ENCODE results near the gene COPB1. TPM values are rescaled to one million over a fixed set of nuclear protein-coding genes. Genes with fewer than 3 reads are reported as not detected.
"Not testable (repeated sequence)": the region's sequence is repeated elsewhere in the genome, so short reads cannot be mapped to it uniquely, and the experiment has no call there.

COPB1 gene
- total RNA-seq (2014; rRNA removed; shearing (Covaris generic)), result 224 and 254 TPM in 2 replicates

- DNase-seq (ENCODE audit: low read depth), result peak; percentile 95
These were observed at the start of gene COPB1 for GRCh38 chr11:14499560-14500180. TSS of gene COPB1 (minus strand) at chr11:14499811. CDS start at chr11:14498928, 883 bp downstream.

GRCh38 chr11:14547440-14547839, 47.8 kb upstream of the COPB1 start:
- DNase-seq (ENCODE audit: low read depth), result no peak

GRCh38 chr11:14546672-14547071, 47.1 kb upstream of the COPB1 start:
- no peak for DNase-seq (ENCODE audit: low read depth)

GRCh38 chr11:14544611-14545010, 45.0 kb upstream of the COPB1 start:
- no peak for DNase-seq (ENCODE audit: low read depth)

GRCh38 chr11:14543260-14543659, 43.6 kb upstream of the COPB1 start:
- no peak for DNase-seq (ENCODE audit: low read depth)

- no peak for DNase-seq (ENCODE audit: low read depth)
These were observed 42.7 kb upstream of the COPB1 start for GRCh38 chr11:14542324-14542723.

GRCh38 chr11:14541192-14541947, 41.8 kb upstream of the COPB1 start:
- DNase-seq (ENCODE audit: low read depth), result no peak

GRCh38 chr11:14539982-14540421, 40.4 kb upstream of the COPB1 start:
- DNase-seq (ENCODE audit: low read depth), result no peak

- DNase-seq (ENCODE audit: low read depth), result no peak
These were observed 39.4 kb upstream of the COPB1 start for GRCh38 chr11:14538926-14539554.

GRCh38 chr11:14538271-14538925, 38.8 kb upstream of the COPB1 start:
- no peak for DNase-seq (ENCODE audit: low read depth)

- DNase-seq (ENCODE audit: low read depth), result peak; percentile 19
These were observed 37.6 kb upstream of the COPB1 start for GRCh38 chr11:14537134-14537599.

- not testable (repeated sequence) for DNase-seq (ENCODE audit: low read depth)
These were observed 35.6 kb upstream of the COPB1 start for GRCh38 chr11:14535166-14535565.

GRCh38 chr11:14529951-14530350, 30.3 kb upstream of the COPB1 start:
- peak; percentile 6 for DNase-seq (ENCODE audit: low read depth)

- DNase-seq (ENCODE audit: low read depth), result no peak
These were observed 29.7 kb upstream of the COPB1 start for GRCh38 chr11:14529321-14529720.

- DNase-seq (ENCODE audit: low read depth), result no peak
These were observed 23.2 kb upstream of the COPB1 start for GRCh38 chr11:14522801-14523200.

- DNase-seq (ENCODE audit: low read depth), result no peak
These were observed 22.6 kb upstream of the COPB1 start for GRCh38 chr11:14522245-14522644.

GRCh38 chr11:14520747-14521151, 21.1 kb upstream of the COPB1 start:
- no peak for DNase-seq (ENCODE audit: low read depth)

- DNase-seq (ENCODE audit: low read depth), result peak; percentile 95
These were observed 20.5 kb upstream of the COPB1 start, which contains the start of gene PSMA1 for GRCh38 chr11:14519917-14520746. TSS of gene PSMA1 (minus strand) at chr11:14520386. CDS start at chr11:14520299, 87 bp downstream.

- peak; percentile 32 for DNase-seq (ENCODE audit: low read depth)
These were observed 19.9 kb upstream of the COPB1 start for GRCh38 chr11:14519597-14519916.

- no peak for DNase-seq (ENCODE audit: low read depth)
These were observed 19.2 kb upstream of the COPB1 start for GRCh38 chr11:14518820-14519219.

- DNase-seq (ENCODE audit: low read depth), result no peak
These were observed 14.2 kb upstream of the COPB1 start for GRCh38 chr11:14513800-14514199.
